Cardiac muscle cell (in vitro differentiated cells and primary cell): Measurements from ENCODE around the gene KDM4B. TPM values are rescaled to one million over a fixed set of nuclear protein-coding genes. Genes with fewer than 3 reads are reported as not detected.

Source experiments
- DNase-seq, 2 donors: peaks; one replicate each; pipeline versions ENCODE4 v3.0.0 to v3.0.0-alpha.2; 2010 to 2017; ENCODE audit warnings: low read depth in 1 of 2, low spot score in 1 of 2
- H3K27ac ChIP-seq: fragments of 200-600 bp; sonication (generic); 2 replicates; pipeline ENCODE4 v1.5.1; 2016
- H3K27me3 ChIP-seq: fragments of 200-600 bp; sonication (generic); 2 replicates; pipeline ENCODE4 v1.6.0; 2016; ENCODE audit warnings: control low read depth
- H3K36me3 ChIP-seq: fragments of 200-600 bp; sonication (generic); 2 replicates; pipeline ENCODE4 v1.5.1; 2016; ENCODE audit warnings: control low read depth
- H3K4me1 ChIP-seq: fragments of 200-600 bp; sonication (generic); 2 replicates; pipeline ENCODE4 v1.8.1; 2017; ENCODE audit warnings: low read depth, mild to moderate bottlenecking, mixed run types
- H3K4me3 ChIP-seq: fragments of 200-600 bp; sonication (generic); 2 replicates; pipeline ENCODE4 v1.5.1; 2016; ENCODE audit warnings: mild to moderate bottlenecking
- H3K9me3 ChIP-seq: fragments of 200-600 bp; sonication (generic); 2 replicates; pipeline ENCODE4 v1.5.1; 2017; ENCODE audit warnings: low read depth, mild to moderate bottlenecking, control low read depth
- CTCF ChIP-seq: IDR thresholded peaks from 2 replicates; pipeline ENCODE4 v1.5.1; 2012; ENCODE audit warnings: low read depth, mild to moderate bottlenecking, low read length
- polyA plus RNA-seq: library from polyadenylated mRNA; unstranded; fragments of >200 nt; fragmentation: Nextera tagmentation; extraction: Ambion mirVana; gene quantifications from 2 replicates; pipeline ENCODE4 v1.2.1, GENCODE V29; 2016
- total RNA-seq: library from RNA; depleted of rRNA; stranded (reverse); fragments of >200 nt; gene quantifications from 2 replicates; pipeline ENCODE4 v1.2.3, GENCODE V29; 2016

KDM4B gene
- total and polyA plus RNA-seq, 2 experiments from 2014 or later = 74.6 to 90.6 TPM

DNA sequence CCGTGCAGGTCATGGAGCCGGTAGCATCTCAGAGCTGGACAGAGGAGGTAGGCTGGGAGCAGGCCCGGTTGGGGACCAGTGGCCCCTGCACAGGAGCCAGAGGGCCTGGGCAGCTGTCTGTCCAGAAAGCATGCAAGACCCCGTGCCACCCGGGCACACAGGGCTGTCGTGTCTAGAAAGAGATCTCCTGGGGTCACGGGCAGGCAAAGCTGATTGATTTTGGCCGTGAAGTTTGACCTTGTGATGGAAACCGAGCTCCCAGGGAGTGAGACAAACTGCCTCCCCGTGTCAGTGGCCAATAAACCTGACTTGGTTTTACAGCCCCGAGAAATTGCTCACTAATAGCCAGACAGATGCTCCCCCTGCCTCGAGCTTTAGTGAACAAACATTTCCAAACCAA is 98.8 kb downstream of the KDM4B start:
- Histone ChIP-seq H3K36me3 (peaks cover 17% of the 10 kb centered on the region), H3K27ac (no peak overlapping the region), H3K27me3 (no peaks in the 10 kb centered on the region), H3K4me1 (no peaks in the 10 kb centered on the region), H3K4me3 (no peak overlapping the region), H3K9me3 (no peaks in the 10 kb centered on the region)
- TF ChIP-seq CTCF = no peak
- no peak for DNase-seq

DNA sequence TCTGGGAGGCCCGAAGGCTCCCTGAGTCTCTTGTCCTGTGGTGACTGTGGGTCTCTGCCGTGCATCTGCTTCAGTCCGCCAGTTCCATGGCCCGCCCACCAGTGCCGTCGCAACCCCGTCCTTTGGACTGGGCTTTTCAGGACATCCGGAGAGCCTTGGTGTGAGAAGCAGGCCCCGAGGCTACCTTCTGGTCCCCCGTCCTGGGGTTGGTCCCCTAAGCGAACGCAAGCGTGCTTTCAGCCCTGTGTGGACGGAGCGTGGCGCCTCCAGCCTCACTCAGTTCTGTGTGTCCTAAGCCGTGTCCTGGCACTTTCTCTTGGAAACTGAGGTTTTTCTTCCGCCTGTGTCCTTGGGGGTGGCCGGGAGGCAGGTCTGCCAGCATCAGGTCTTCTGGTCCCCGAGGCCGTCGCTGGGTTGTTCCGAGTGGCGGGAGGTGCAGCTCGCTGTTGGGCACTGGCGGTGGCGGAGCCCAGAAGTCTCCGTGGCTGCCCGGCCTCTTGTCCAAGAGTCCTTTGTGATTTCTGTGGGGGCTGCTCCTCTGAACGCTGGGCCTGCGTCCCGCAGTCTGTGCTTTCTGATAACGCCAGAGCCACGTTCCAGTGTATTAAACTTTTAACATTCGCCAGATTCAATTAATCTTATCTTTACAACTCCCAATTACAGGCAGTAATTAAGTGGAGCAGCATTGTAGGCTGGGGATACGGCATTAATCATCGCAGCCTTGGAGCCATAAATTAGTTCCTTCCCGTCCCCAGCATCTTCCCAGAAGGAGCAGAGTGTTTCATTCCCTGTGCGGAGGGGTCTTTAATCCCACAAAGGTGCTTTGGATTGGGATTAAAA is 99.5 kb downstream of the KDM4B start:
- H3K4me1 ChIP-seq = no peaks in the 10 kb centered on the region
- no peak for TF ChIP-seq CTCF
- no peak overlapping the region for H3K27ac ChIP-seq

DNA sequence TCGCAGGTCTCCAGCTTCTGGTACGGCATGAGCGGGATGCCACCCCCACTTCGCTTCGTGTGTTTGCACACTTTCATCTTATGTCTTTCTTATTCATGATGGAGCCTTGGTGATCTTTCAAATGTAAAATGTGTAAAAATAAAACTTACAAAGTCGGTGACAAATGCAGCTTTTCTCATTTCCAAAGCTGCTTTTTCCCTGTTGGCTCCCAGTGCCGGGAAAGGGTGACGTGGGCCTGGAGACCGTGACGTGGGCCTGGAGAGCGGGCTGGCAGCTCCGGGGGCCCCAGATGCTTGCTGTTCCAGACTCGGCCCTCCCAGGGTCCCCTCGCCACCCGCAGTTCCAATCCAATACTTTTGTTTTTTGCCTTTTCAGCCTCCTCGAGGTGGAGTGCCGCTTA is 101.4 kb downstream of the KDM4B start:
- no peak overlapping the region for H3K4me3 ChIP-seq
- H3K36me3 ChIP-seq = peaks cover 7% of the 10 kb centered on the region
- no peak for TF ChIP-seq CTCF
- DNase-seq = no peak
- H3K27me3 ChIP-seq = no peaks in the 10 kb centered on the region
- H3K4me1 ChIP-seq = no peaks in the 10 kb centered on the region
- no peak overlapping the region for H3K27ac ChIP-seq
- no peaks in the 10 kb centered on the region for H3K9me3 ChIP-seq

More for the DNA sequence above, 99.5 kb downstream of the KDM4B start:
- no peak overlapping the region for H3K4me3 ChIP-seq
- DNase-seq = no peak
- H3K9me3 ChIP-seq = no peaks in the 10 kb centered on the region
- no peaks in the 10 kb centered on the region for H3K27me3 ChIP-seq
- H3K36me3 ChIP-seq = peaks cover 10% of the 10 kb centered on the region

- Histone ChIP-seq H3K4me3 (no peak overlapping the region), H3K4me1 (no peaks in the 10 kb centered on the region), H3K27ac (no peak overlapping the region), H3K27me3 (no peaks in the 10 kb centered on the region), H3K9me3 (no peaks in the 10 kb centered on the region), H3K36me3 (peaks cover 5% of the 10 kb centered on the region)
- no peak for TF ChIP-seq CTCF
- DNase-seq = no peak
Observed at GRCh38 chr19:5070930-5071329, 102.0 kb downstream of the KDM4B start.

- TF ChIP-seq CTCF = no peak
Observed at GRCh38 chr19:5071579-5071978, 102.7 kb downstream of the KDM4B start.

More at GRCh38 chr19:5071579-5071978, 102.7 kb downstream of the KDM4B start:
- Histone ChIP-seq H3K9me3 (no peaks in the 10 kb centered on the region), H3K4me1 (no peaks in the 10 kb centered on the region), H3K4me3 (no peak overlapping the region), H3K27ac (no peak overlapping the region), H3K36me3 (peaks cover 2% of the 10 kb centered on the region), H3K27me3 (no peaks in the 10 kb centered on the region)
- DNase-seq = no peak
